Measurements from ENCODE around the gene CDC37L1. TPM values are rescaled to one million over a fixed set of nuclear protein-coding genes. Genes with fewer than 3 reads are reported as not detected.

CDC37L1 gene
- total RNA-seq, 2 donors from 2014 or later, result 9.3 to 11.0 TPM

GRCh38 chr9:4734150-4734549, 54.8 kb downstream of the CDC37L1 start:
- ATAC-seq (replicated peaks in 1 of 2) (no peak), DNase-seq (no peak)
- Mint-ChIP-seq H3K9me3 (no peaks in the 10 kb centered on the region), H3K27ac (no peak overlapping the region), H3K36me3 (ENCODE audit: insufficient read depth in 2 of 2) (peaks cover 0 to 4% of the 10 kb centered on the region in 2 donors), H3K4me3 (no peak overlapping the region), H3K4me1 (ENCODE audit: low read depth) (peaks cover 45% of the 10 kb centered on the region), H3K27me3 (ENCODE audit: low read depth) (no peaks in the 10 kb centered on the region)

DNA sequence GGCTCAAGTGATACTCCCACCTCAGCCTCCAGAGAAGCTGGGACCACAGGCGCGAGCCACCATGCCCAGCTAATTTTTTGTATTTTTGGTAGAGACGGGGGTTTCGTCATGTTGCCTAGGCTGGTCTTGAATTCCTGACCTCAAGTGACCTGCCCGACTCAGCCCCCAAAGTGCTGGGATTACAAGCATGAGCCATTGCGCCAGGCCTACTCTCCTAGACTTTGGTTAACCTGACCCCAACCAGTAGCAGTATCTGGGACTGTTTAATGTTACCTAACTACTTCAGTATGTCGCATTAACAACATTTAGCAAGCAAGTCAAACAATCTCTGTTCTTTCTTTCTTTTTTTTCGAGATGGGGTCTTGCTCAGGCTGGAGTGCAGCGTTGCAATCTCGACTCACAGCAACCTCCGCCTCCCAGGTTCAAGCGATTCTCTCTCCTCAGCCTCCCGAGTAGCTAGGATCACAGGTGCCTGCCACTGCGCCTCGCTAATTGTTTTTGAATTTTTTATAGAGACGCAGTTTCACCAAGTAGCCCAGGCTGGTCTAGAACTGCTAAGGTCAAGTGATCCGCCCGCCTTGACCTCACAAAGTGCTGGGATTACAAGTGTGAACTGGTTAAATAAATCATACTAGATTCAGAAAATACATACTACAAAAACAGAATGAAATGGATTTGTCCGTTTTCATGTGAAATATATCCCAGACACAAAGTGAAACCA, 59.7 kb downstream of the CDC37L1 start:
- Mint-ChIP-seq H3K27ac (peak overlapping the region; percentile 97), H3K4me3 (peak overlapping the region; percentile 87 to 94)
- ATAC-seq (replicated peaks in 1 of 2), result no peak

GRCh38 chr9:4739587-4740387, 60.4 kb downstream of the CDC37L1 start:
- DNase-seq (no peak), ATAC-seq (replicated peaks in 1 of 2) (no peak)
- peak overlapping the region; percentile 87 to 94 for H3K4me3 Mint-ChIP-seq
- H3K9me3 Mint-ChIP-seq, result peaks cover 1 to 2% of the 10 kb centered on the region in 2 donors
- H3K27me3 Mint-ChIP-seq (ENCODE audit: low read depth), result no peaks in the 10 kb centered on the region
- peak overlapping the region; percentile 97 for H3K27ac Mint-ChIP-seq
- peaks cover 42% of the 10 kb centered on the region for H3K4me1 Mint-ChIP-seq (ENCODE audit: low read depth)
- peaks cover 6 to 7% of the 10 kb centered on the region in 2 donors for H3K36me3 Mint-ChIP-seq (ENCODE audit: insufficient read depth in 2 of 2)

More for the DNA sequence above, 59.7 kb downstream of the CDC37L1 start:
- H3K36me3 Mint-ChIP-seq (ENCODE audit: insufficient read depth in 2 of 2), result peaks cover 7% of the 10 kb centered on the region in 2 donors
- no peaks in the 10 kb centered on the region for H3K9me3 Mint-ChIP-seq
- peaks cover 46% of the 10 kb centered on the region for H3K4me1 Mint-ChIP-seq (ENCODE audit: low read depth)
- no peaks in the 10 kb centered on the region for H3K27me3 Mint-ChIP-seq (ENCODE audit: low read depth)
- DNase-seq, result no peak

DNA sequence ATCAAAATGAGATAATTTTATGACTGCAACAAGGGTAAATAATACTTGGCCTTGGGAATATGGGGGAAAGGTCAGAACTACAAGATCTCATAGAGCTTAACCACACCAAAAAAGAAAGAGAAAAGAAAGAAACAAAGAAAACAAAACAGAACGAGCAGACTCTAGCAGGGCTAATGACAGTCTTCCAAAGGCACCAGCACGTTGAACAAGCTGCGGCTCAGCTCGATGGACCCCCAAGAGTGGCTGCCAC, 60.9 kb downstream of the CDC37L1 start:
- Mint-ChIP-seq H3K27me3 (ENCODE audit: low read depth) (no peaks in the 10 kb centered on the region), H3K4me3 (peak overlapping the region; percentile 87 to 94), H3K4me1 (ENCODE audit: low read depth) (peaks cover 46% of the 10 kb centered on the region), H3K9me3 (peaks cover 1 to 3% of the 10 kb centered on the region in 2 donors), H3K36me3 (ENCODE audit: insufficient read depth in 2 of 2) (peaks cover 6 to 7% of the 10 kb centered on the region in 2 donors), H3K27ac (peak overlapping the region; percentile 97)
- no peak for DNase-seq
- ATAC-seq (replicated peaks in 1 of 2), result no peak

DNA sequence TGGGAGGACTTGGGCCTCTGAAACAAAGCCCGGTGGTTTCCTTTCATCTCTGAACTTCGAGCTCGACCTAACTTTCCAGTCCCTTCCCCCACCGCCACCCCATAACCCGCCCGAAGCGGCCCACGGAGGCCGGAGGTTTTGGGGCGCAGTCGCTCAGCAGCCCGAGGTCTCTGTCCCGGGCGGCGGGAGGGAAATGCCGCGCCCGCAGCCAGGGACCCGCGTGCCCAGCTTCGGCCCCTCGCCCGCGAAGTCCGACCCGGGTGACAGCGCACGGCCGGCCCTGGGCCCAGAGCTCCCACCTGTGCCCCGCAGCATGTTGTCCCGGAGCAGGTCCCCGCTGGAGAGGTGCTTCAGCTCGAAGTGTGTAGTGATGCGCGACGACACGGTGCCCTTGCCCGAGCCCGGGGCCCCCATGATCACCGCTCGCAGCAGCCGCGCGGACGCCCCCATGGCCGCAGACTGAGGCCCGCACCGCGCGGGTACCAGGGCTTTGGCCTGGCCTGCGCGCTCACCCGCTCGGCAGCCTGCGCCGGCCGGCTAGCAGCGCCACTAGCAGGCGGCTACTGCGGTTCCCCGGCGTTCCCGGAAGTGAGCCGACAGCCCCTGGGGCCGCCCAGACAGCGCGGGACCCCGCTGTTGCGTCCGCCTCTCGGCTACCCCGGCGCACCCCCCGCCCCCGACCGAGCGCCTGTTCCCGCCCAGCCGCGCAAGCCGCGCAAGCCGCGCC, 61.4 kb downstream of the CDC37L1 start, which contains the start of gene AK3:
AK3 (minus strand) TSS at position 565 of the 727 bp plus-strand sequence; CDS start at position 450, 115 bp downstream.
- Mint-ChIP-seq H3K36me3 (ENCODE audit: insufficient read depth in 2 of 2) (peaks cover 6 to 7% of the 10 kb centered on the region in 2 donors), H3K27ac (peak within 1 kb of the TSS; percentile 97), H3K4me1 (ENCODE audit: low read depth) (peaks cover 51% of the 10 kb centered on the region), H3K9me3 (peaks cover 1 to 3% of the 10 kb centered on the region in 2 donors), H3K27me3 (ENCODE audit: low read depth) (no peaks in the 10 kb centered on the region), H3K4me3 (peak within 1 kb of the TSS; percentile 87 to 94)
- ATAC-seq (replicated peaks in 1 of 2) (peak; percentile 94), DNase-seq (peak; percentile 90 to 91)

- no peak overlapping the region for H3K27ac Mint-ChIP-seq
- DNase-seq (peak; percentile 24 to 29), ATAC-seq (replicated peaks in 1 of 2) (peak; percentile 13 to 15)
- peaks cover 1 to 3% of the 10 kb centered on the region in 2 donors for H3K9me3 Mint-ChIP-seq
- H3K27me3 Mint-ChIP-seq (ENCODE audit: low read depth), result no peaks in the 10 kb centered on the region
- H3K4me1 Mint-ChIP-seq (ENCODE audit: low read depth), result peaks cover 56% of the 10 kb centered on the region
- peaks cover 6 to 7% of the 10 kb centered on the region in 2 donors for H3K36me3 Mint-ChIP-seq (ENCODE audit: insufficient read depth in 2 of 2)
- peak overlapping the region; percentile 87 to 94 for H3K4me3 Mint-ChIP-seq
Measured at GRCh38 chr9:4741365-4742089, 62.2 kb downstream of the CDC37L1 start.

DNA sequence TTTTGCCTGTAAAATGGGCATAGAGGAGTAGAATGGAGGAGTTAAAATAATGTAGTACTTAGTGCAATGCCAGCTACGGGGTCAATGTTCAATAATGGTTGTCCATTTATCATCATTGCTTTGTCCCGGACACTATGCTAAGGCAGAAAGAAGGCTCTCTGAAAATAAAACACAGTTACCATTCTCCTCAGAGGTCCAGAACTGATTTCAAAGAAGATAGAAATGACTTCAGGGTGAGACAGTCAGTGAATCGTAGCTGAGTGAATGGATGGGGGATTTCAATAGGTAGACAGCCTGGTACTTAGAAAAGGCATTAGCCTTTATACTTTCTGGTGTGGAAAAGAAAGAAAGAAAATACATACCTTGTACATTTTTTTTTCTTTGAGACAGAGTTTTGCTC, 62.9 kb downstream of the CDC37L1 start:
- peak overlapping the region; percentile 47 for H3K27ac Mint-ChIP-seq

DNA sequence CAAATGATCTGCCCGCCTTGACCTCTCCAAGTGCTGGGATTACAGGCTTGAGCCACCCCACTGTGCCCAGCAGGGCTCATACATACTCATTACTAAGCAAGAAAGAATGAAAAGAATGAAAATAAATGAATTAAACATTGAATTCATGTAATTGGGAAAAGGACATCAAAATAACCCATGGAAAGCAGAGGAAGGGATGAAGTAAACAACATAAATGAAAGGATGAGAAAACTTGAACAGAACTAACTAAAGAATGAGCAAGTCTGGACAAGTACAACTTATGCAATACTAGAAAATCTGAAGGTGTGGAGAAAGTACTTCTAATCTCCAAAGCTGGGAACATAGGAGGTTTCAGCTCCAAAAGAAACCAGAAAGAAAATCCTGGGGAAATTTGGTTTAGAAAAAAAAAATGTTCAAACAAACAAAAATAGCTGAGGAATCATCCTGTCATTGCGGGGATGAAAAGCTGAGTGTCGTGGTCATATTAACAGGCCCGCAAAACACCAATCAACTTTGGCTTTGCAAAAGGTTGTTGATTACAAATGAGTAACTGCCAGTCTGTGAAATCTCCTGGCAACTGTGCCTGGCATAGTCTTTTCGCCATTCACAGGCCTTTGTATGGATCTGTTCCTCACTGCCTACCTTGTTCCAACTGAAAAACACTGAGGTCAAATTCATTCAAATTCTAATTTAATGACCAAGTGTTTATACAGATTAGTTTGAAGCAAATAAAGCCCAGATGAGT, 63.9 kb downstream of the CDC37L1 start:
- Mint-ChIP-seq H3K27ac (no peak overlapping the region), H3K36me3 (ENCODE audit: insufficient read depth in 2 of 2) (peaks cover 6 to 7% of the 10 kb centered on the region in 2 donors)

More for the DNA sequence above, 62.9 kb downstream of the CDC37L1 start:
- Mint-ChIP-seq H3K4me3 (peak overlapping the region; percentile 87 to 94), H3K9me3 (peaks cover 1 to 3% of the 10 kb centered on the region in 2 donors), H3K4me1 (ENCODE audit: low read depth) (peaks cover 61% of the 10 kb centered on the region), H3K27me3 (ENCODE audit: low read depth) (no peaks in the 10 kb centered on the region), H3K36me3 (ENCODE audit: insufficient read depth in 2 of 2) (peaks cover 6 to 7% of the 10 kb centered on the region in 2 donors)
- DNase-seq, result no peak
- no peak for ATAC-seq (replicated peaks in 1 of 2)

GRCh38 chr9:4746278-4747030, 67.1 kb downstream of the CDC37L1 start:
- no peak for DNase-seq
- peak overlapping the region in 1 of 2 donors; percentile 38 for H3K4me3 Mint-ChIP-seq

More for the DNA sequence above, 63.9 kb downstream of the CDC37L1 start:
- Mint-ChIP-seq H3K4me3 (peak overlapping the region in 1 of 2 donors; percentile 3), H3K9me3 (peaks cover 1 to 3% of the 10 kb centered on the region in 2 donors), H3K27me3 (ENCODE audit: low read depth) (no peaks in the 10 kb centered on the region), H3K4me1 (ENCODE audit: low read depth) (peaks cover 58% of the 10 kb centered on the region)
- DNase-seq (no peak), ATAC-seq (replicated peaks in 1 of 2) (no peak)

GRCh38 chr9:4748612-4749011, 69.2 kb downstream of the CDC37L1 start:
- peaks cover 27% of the 10 kb centered on the region for H3K4me1 Mint-ChIP-seq (ENCODE audit: low read depth)
- H3K36me3 Mint-ChIP-seq (ENCODE audit: insufficient read depth in 2 of 2), result no peaks in the 10 kb centered on the region
- DNase-seq, result no peak

More at GRCh38 chr9:4746278-4747030, 67.1 kb downstream of the CDC37L1 start:
- Mint-ChIP-seq H3K9me3 (peaks cover 1 to 3% of the 10 kb centered on the region in 2 donors), H3K27ac (peak overlapping the region; percentile 39), H3K36me3 (ENCODE audit: insufficient read depth in 2 of 2) (no peaks in the 10 kb centered on the region), H3K4me1 (ENCODE audit: low read depth) (peaks cover 45% of the 10 kb centered on the region), H3K27me3 (ENCODE audit: low read depth) (no peaks in the 10 kb centered on the region)
- peak; percentile 22 to 47 for ATAC-seq (replicated peaks in 1 of 2)

GRCh38 chr9:4750023-4750673, 70.8 kb downstream of the CDC37L1 start:
- Mint-ChIP-seq H3K4me1 (ENCODE audit: low read depth) (peaks cover 21% of the 10 kb centered on the region), H3K27ac (no peak overlapping the region), H3K27me3 (ENCODE audit: low read depth) (no peaks in the 10 kb centered on the region), H3K4me3 (no peak overlapping the region), H3K36me3 (ENCODE audit: insufficient read depth in 2 of 2) (no peaks in the 10 kb centered on the region), H3K9me3 (no peaks in the 10 kb centered on the region)
- ATAC-seq (replicated peaks in 1 of 2) (peak in 1 of 2 donors; percentile 39), DNase-seq (no peak)

More at GRCh38 chr9:4748612-4749011, 69.2 kb downstream of the CDC37L1 start:
- Mint-ChIP-seq H3K9me3 (peaks cover 1 to 3% of the 10 kb centered on the region in 2 donors), H3K27ac (no peak overlapping the region), H3K4me3 (no peak overlapping the region), H3K27me3 (ENCODE audit: low read depth) (no peaks in the 10 kb centered on the region)
- ATAC-seq (replicated peaks in 1 of 2), result peak in 1 of 2 donors; percentile 49

Measured in activated T-cell treated with anti-CD3 and anti-CD28 coated beads, Interleukin-2, amount 50 U/mL, for 72 hours (primary cell).